Dermis microvascular lymphatic vessel endothelial cell (primary cell): ENCODE data around the gene HSFX4. TPM values are rescaled to one million over a fixed set of nuclear protein-coding genes. Genes with fewer than 3 reads are reported as not detected.

Experiments used
- total RNA-seq: library from RNA; depleted of rRNA; stranded (reverse); fragments of >200 nt; gene quantifications from 2 replicates; pipeline ENCODE4 v1.2.1, GENCODE V29; 2014

HSFX4 gene
- total RNA-seq, 1 donor from 2014 or later: not detected

Other genes with a start within 250 kb of the HSFX4 start
- gene MAGEA11, start 217.5 kb upstream of the HSFX4 start, total RNA-seq: not detected in 2 replicates
- gene HSFX1, start 155.5 kb upstream of the HSFX4 start, total RNA-seq: 0.26 and 0.63 TPM in 2 replicates
- not detected in 2 replicates for gene MAGEA9, start 147.6 kb upstream of the HSFX4 start, total RNA-seq
- not detected in 2 replicates for gene MAGEA8, start 48.4 kb upstream of the HSFX4 start, total RNA-seq
- gene EOLA2, start 8.9 kb downstream of the HSFX4 start, total RNA-seq: 11.7 and 17.1 TPM in 2 replicates